Lower leg skin (tissue), 3 donors: ENCODE results near the gene TMEM132A.

ENCODE experiments used
- POLR2A ChIP-seq, 2 donors: fragments of 450-650 bp; IDR thresholded peaks; one replicate each; pipeline ENCODE4 v1.6.1; 2016 to 2017; ENCODE audit warnings: antibody characterized with exemption in 2 of 2, mild to moderate bottlenecking in 1 of 2, moderate library complexity in 1 of 2
- TF ChIP-seq, protein P1 (sequence below), 3 donors: fragments of 450-650 bp; IDR thresholded peaks; one replicate each; pipeline ENCODE4 v1.5.1; 2016; ENCODE audit warnings: antibody characterized with exemption in 3 of 3, mild to moderate bottlenecking in 3 of 3, moderate library complexity in 2 of 3

DNA sequence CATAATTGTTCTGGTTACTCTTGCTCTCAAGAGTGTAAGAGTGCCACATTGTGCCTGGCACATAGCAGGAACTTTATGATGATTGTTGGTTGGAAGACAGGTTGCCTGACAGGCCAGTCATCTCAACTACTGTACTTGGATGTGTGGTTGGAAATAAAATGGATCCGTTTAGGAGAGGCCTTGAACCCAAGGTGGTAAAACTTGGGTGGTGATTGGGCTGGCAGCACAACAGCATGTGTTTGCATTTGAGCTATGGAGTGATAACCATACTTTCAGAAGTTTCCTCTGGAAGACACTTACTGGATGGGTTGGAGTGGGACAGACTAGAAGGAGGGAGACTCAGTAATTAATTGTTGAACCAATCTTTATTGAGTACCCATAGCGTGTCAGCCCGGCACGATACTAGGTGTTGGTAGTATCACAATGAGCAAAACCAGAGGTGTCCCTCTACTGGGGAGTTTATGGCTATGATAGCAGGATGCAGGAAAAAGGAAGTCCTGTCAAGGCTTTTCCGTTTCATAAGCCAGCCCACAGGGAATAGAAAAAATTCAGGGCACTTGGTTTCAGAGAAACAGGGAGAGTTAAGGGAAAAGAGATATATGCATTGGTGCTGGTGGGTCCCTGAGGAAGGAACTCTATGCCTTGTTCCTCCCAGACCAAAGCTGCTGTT is 13.4 kb upstream of the TMEM132A start:
- TF ChIP-seq, protein P1, sequence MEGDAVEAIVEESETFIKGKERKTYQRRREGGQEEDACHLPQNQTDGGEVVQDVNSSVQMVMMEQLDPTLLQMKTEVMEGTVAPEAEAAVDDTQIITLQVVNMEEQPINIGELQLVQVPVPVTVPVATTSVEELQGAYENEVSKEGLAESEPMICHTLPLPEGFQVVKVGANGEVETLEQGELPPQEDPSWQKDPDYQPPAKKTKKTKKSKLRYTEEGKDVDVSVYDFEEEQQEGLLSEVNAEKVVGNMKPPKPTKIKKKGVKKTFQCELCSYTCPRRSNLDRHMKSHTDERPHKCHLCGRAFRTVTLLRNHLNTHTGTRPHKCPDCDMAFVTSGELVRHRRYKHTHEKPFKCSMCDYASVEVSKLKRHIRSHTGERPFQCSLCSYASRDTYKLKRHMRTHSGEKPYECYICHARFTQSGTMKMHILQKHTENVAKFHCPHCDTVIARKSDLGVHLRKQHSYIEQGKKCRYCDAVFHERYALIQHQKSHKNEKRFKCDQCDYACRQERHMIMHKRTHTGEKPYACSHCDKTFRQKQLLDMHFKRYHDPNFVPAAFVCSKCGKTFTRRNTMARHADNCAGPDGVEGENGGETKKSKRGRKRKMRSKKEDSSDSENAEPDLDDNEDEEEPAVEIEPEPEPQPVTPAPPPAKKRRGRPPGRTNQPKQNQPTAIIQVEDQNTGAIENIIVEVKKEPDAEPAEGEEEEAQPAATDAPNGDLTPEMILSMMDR (IDR thresholded peaks at IDR 0.05) = no peak
- no peak for TF ChIP-seq POLR2A (IDR thresholded peaks at IDR 0.05)
